A673 (cell line): ENCODE results near the gene SMARCA2.

Experiments used
- CTCF ChIP-seq: fragments of 300-800, 200-600 bp; sonication (generic); conservative IDR thresholded peaks from 2 replicates; pipeline ENCODE4 v1.5.1; 2017; ENCODE audit warnings: low read depth, mild to moderate bottlenecking, antibody characterized with exemption, low read length, moderate library complexity, mixed read lengths
- EZH2 ChIP-seq: fragments of 200-600 bp; sonication (generic); IDR thresholded peaks from 2 replicates; pipeline ENCODE4 v1.6.1; 2017; ENCODE audit warnings: borderline replicate concordance, low read depth, mild to moderate bottlenecking, mixed read lengths, antibody characterized with exemption, low read length; ENCODE audit not compliant: poor library complexity, severe bottlenecking

GRCh38 chr9:2242831-2243330 lies 227.7 kb downstream of the SMARCA2 start:
- TF ChIP-seq CTCF (no peak), EZH2 (no peak)
